Fibroblast of pulmonary artery (primary cell): Measurements from ENCODE around the gene RPN2.

Experiments used
- DNase-seq: peaks from one replicate; pipeline ENCODE4 v3.0.0-alpha.2; 2010; ENCODE audit warnings: low read depth
- H3K4me3 ChIP-seq: replicated peaks from 2 replicates; pipeline ENCODE4 v1.5.1; 2011; ENCODE audit warnings: low read depth, mild to moderate bottlenecking, control low read depth, low read length, moderate library complexity
- CTCF ChIP-seq: IDR thresholded peaks from 2 replicates; pipeline ENCODE4 v1.5.1; 2011; ENCODE audit warnings: mild to moderate bottlenecking, control low read depth, low read length, inconsistent platforms; ENCODE audit errors: missing control alignments

The RPN2 gene

DNA sequence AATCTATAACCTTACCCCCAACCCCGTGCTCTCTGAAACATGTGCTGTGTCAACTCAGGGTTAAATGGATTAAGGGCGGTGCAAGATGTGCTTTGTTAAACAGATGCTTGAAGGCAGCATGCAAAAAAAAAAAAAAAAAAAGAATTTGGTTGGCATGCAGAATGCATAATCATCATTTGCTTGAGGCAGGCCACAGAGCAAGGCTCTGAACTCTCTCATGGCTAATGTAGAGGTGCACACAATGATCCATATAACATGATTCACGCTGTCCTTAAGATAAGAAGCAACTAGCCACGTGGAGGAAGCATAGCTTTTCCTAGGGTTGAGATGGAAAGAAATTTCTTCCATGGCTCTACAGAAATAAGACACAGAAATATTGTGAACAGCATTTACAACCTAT, 27.6 kb upstream of the RPN2 start:
- TF ChIP-seq CTCF, result no peak
- no peak overlapping the region for H3K4me3 ChIP-seq
- DNase-seq, result no peak

DNA sequence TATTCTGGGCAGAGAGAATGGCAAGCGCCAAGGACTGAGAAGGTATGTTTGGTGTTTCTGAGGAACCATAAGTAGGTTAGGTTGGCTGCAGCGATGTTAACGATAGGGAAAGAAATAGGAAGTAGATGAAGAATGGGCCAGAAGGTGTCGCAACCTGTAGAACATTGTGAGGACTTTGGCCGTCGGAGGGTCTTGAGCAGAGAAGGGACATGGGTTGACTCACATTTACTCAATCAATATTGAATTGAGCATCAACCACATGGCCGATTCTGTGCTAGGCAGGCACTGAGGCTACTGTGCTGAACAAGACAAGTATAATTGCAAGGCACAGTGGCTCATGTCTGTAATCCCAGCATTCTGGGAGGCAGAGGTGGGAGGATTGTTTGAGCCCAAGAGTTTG, 26.8 kb upstream of the RPN2 start:
- no peak for TF ChIP-seq CTCF
- H3K4me3 ChIP-seq, result no peak overlapping the region
- DNase-seq, result no peak

DNA sequence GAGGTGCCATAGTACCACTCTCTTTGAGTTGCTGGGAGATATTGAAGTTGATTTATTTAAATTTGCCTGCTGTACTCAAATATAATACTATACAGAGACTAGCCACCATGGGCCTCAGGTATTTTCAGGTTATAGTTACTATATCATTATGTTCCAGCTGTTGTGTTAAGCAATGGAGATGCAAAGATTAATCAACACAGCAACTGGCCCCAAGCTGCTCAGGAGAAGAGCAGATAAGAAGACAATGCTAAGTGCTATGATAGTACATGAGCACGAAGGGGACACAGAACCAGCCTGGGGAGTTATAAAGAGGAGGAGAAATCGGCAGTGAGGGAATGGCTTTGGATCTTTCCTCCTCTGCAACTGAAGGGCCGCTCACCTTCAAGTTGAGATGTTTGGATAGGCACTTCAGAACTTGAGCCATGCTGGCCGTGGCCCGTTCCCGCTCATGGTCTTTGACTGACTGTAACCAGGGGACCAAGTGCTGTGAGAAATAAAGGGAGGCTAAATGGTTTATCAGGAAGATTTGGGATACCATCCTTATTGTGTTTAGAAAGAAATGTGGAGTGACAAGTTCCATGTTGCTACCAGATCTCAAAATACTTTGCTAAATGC, 24.3 kb upstream of the RPN2 start:
- no peak overlapping the region for H3K4me3 ChIP-seq
- no peak for TF ChIP-seq CTCF
- DNase-seq, result no peak

GRCh38 chr20:37155987-37156386, 23.1 kb upstream of the RPN2 start:
- no peak for TF ChIP-seq CTCF
- DNase-seq, result no peak
- no peak overlapping the region for H3K4me3 ChIP-seq

- no peak for TF ChIP-seq CTCF
- no peak for DNase-seq
- no peak overlapping the region for H3K4me3 ChIP-seq
Measured at GRCh38 chr20:37158248-37158647, 20.9 kb upstream of the RPN2 start.

GRCh38 chr20:37160683-37161082, 18.4 kb upstream of the RPN2 start:
- no peak for TF ChIP-seq CTCF
- H3K4me3 ChIP-seq, result no peak overlapping the region
- no peak for DNase-seq

DNA sequence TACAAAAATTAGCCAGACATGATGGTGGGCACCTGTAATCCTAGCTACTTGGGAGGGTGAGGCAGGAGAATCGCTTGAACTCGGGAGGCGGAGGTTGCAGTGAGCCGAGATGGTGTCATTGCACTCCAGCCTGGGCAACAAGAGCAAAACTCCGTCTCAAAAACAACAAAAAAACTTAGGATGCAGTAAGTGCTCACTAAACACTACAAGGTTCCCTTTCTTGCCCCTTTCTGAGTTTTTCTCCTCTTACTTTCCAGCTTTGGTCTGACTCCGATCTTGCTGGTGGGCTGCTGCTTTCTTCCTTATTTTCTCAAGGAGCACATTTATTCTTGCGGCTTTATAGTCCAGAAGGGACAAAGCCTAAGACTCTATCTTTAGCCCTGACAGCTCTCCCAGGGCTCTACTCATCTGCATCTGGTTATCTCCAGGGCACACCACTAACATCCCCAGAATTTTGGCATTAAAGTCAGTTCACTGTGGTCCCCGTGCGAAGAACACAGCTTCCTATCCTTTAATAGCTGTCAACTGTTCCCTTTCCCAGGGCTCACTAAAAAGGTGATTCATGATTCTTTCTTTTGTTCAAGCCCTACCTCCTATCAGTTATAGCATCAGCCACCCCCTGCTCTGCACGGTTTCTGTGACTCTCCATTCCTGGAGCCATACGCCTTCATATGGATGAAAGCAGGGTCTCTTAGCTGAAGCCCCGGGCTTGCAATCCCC, 17.1 kb upstream of the RPN2 start:
- no peak for TF ChIP-seq CTCF
- DNase-seq, result no peak
- no peak overlapping the region for H3K4me3 ChIP-seq
